ENCODE measurements around the gene MTMR11. TPM values are rescaled to one million over a fixed set of nuclear protein-coding genes. Genes with fewer than 3 reads are reported as not detected.

Gene MTMR11
- total RNA-seq (0.47 TPM), polyA plus RNA-seq (under 1 TPM; 0.13 to 0.98 (median 0.48) TPM)

- Mint-ChIP-seq H3K4me1 (peaks cover 9 to 20% (median 15%) of the 10 kb centered on the region in 4 donors), H3K36me3 (no peaks in the 10 kb centered on the region), H3K27me3 (peaks cover 9% of the 10 kb centered on the region), H3K27ac (peak within 1 kb of the TSS in 2 of 3 donors; percentile 54 to 94), H3K4me3 (no peak within 1 kb of the TSS), H3K9me3 (no peaks in the 10 kb centered on the region)
- Histone ChIP-seq H3K4me3 (ENCODE audit: low read depth, low read length) (no peak within 1 kb of the TSS), H3K36me3 (ENCODE audit: control insufficient read depth, insufficient read depth, low read length) (no peaks in the 10 kb centered on the region), H3K4me1 (ENCODE audit: control insufficient read depth, insufficient read depth, low read length, poor library complexity, severe bottlenecking) (peaks cover 4% of the 10 kb centered on the region), H3K27ac (ENCODE audit: insufficient read depth, low read length, poor library complexity, severe bottlenecking) (no peak within 1 kb of the TSS), H3K9me3 (ENCODE audit: control insufficient read depth in 2 of 2, low read length in 2 of 2) (no peaks in the 10 kb centered on the region), H3K27me3 (ENCODE audit: control insufficient read depth, insufficient read depth, low read length) (no peaks in the 10 kb centered on the region)
- DNase-seq (no peak), ATAC-seq (ENCODE audit: low read depth in 2 of 2) (no peak)
Observed at GRCh38 chr1:149936170-149936991, at the start of gene MTMR11. MTMR11 (minus strand) TSS chr1:149936879; CDS start chr1:149936647, 232 bp downstream.

GRCh38 chr1:149979972-149980540 is 43.4 kb upstream of the MTMR11 start:
- Histone ChIP-seq H3K27me3 (ENCODE audit: control insufficient read depth, insufficient read depth, low read length) (no peaks in the 10 kb centered on the region), H3K9me3 (ENCODE audit: control insufficient read depth in 2 of 2, low read length in 2 of 2) (no peaks in the 10 kb centered on the region)

GRCh38 chr1:149979245-149979971 is 42.7 kb upstream of the MTMR11 start:
- Histone ChIP-seq H3K4me3 (ENCODE audit: low read depth, low read length) (no peak overlapping the region), H3K9me3 (ENCODE audit: control insufficient read depth in 2 of 2, low read length in 2 of 2) (no peaks in the 10 kb centered on the region), H3K27me3 (ENCODE audit: control insufficient read depth, insufficient read depth, low read length) (no peaks in the 10 kb centered on the region), H3K36me3 (ENCODE audit: control insufficient read depth, insufficient read depth, low read length) (peaks cover 3% of the 10 kb centered on the region), H3K4me1 (ENCODE audit: control insufficient read depth, insufficient read depth, low read length, poor library complexity, severe bottlenecking) (no peaks in the 10 kb centered on the region), H3K27ac (ENCODE audit: insufficient read depth, low read length, poor library complexity, severe bottlenecking) (no peak overlapping the region)
- H3K4me1 Mint-ChIP-seq: peaks cover 24 to 31% (median 29%) of the 10 kb centered on the region in 4 donors
- DNase-seq (no peak), ATAC-seq (ENCODE audit: low read depth in 2 of 2) (no peak)
- peak overlapping the region in 2 of 3 donors; percentile 6 for H3K27ac Mint-ChIP-seq
- no peak overlapping the region for H3K4me3 Mint-ChIP-seq
- H3K36me3 Mint-ChIP-seq: peaks cover 16% of the 10 kb centered on the region
- no peaks in the 10 kb centered on the region for H3K9me3 Mint-ChIP-seq
- H3K27me3 Mint-ChIP-seq: no peaks in the 10 kb centered on the region

More at GRCh38 chr1:149979972-149980540, 43.4 kb upstream of the MTMR11 start:
- H3K4me3 ChIP-seq (ENCODE audit: low read depth, low read length): no peak overlapping the region
- Mint-ChIP-seq H3K36me3 (peaks cover 15% of the 10 kb centered on the region), H3K9me3 (no peaks in the 10 kb centered on the region), H3K4me1 (peaks cover 24 to 36% (median 31%) of the 10 kb centered on the region in 4 donors), H3K27ac (peak overlapping the region; percentile 6 to 74 (median 43)), H3K27me3 (no peaks in the 10 kb centered on the region), H3K4me3 (no peak overlapping the region)
- ATAC-seq (ENCODE audit: low read depth in 2 of 2) (no peak), DNase-seq (no peak)
- H3K36me3 ChIP-seq (ENCODE audit: control insufficient read depth, insufficient read depth, low read length): peaks cover 3% of the 10 kb centered on the region
- no peak overlapping the region for H3K27ac ChIP-seq (ENCODE audit: insufficient read depth, low read length, poor library complexity, severe bottlenecking)
- no peaks in the 10 kb centered on the region for H3K4me1 ChIP-seq (ENCODE audit: control insufficient read depth, insufficient read depth, low read length, poor library complexity, severe bottlenecking)

GRCh38 chr1:149978547-149979023 is 41.9 kb upstream of the MTMR11 start:
- DNase-seq (no peak), ATAC-seq (ENCODE audit: low read depth in 2 of 2) (no peak)
- Mint-ChIP-seq H3K4me1 (peaks cover 24 to 29% (median 26%) of the 10 kb centered on the region in 4 donors), H3K27me3 (no peaks in the 10 kb centered on the region), H3K27ac (peak overlapping the region in 2 of 3 donors; percentile 6 to 14), H3K36me3 (peaks cover 21% of the 10 kb centered on the region), H3K9me3 (no peaks in the 10 kb centered on the region), H3K4me3 (no peak overlapping the region)
- Histone ChIP-seq H3K4me1 (ENCODE audit: control insufficient read depth, insufficient read depth, low read length, poor library complexity, severe bottlenecking) (no peaks in the 10 kb centered on the region), H3K27me3 (ENCODE audit: control insufficient read depth, insufficient read depth, low read length) (no peaks in the 10 kb centered on the region), H3K9me3 (ENCODE audit: control insufficient read depth in 2 of 2, low read length in 2 of 2) (no peaks in the 10 kb centered on the region), H3K36me3 (ENCODE audit: control insufficient read depth, insufficient read depth, low read length) (peaks cover 3% of the 10 kb centered on the region), H3K4me3 (ENCODE audit: low read depth, low read length) (no peak overlapping the region), H3K27ac (ENCODE audit: insufficient read depth, low read length, poor library complexity, severe bottlenecking) (no peak overlapping the region)

GRCh38 chr1:149977345-149977744 is 40.7 kb upstream of the MTMR11 start:
- H3K27ac ChIP-seq (ENCODE audit: insufficient read depth, low read length, poor library complexity, severe bottlenecking): no peak overlapping the region
- Mint-ChIP-seq H3K36me3 (peaks cover 29% of the 10 kb centered on the region), H3K27me3 (no peaks in the 10 kb centered on the region), H3K4me3 (no peak overlapping the region), H3K27ac (peak overlapping the region in 1 of 3 donors; percentile 26), H3K4me1 (peaks cover 20 to 27% (median 24%) of the 10 kb centered on the region in 4 donors), H3K9me3 (no peaks in the 10 kb centered on the region)
- ATAC-seq (ENCODE audit: low read depth in 2 of 2) (no peak), DNase-seq (no peak)
- H3K4me1 ChIP-seq (ENCODE audit: control insufficient read depth, insufficient read depth, low read length, poor library complexity, severe bottlenecking): no peaks in the 10 kb centered on the region
- H3K27me3 ChIP-seq (ENCODE audit: control insufficient read depth, insufficient read depth, low read length): no peaks in the 10 kb centered on the region
- H3K4me3 ChIP-seq (ENCODE audit: low read depth, low read length): no peak overlapping the region
- peaks cover 8% of the 10 kb centered on the region for H3K36me3 ChIP-seq (ENCODE audit: control insufficient read depth, insufficient read depth, low read length)
- H3K9me3 ChIP-seq (ENCODE audit: control insufficient read depth in 2 of 2, low read length in 2 of 2): no peaks in the 10 kb centered on the region

- Mint-ChIP-seq H3K27ac (peak overlapping the region in 2 of 3 donors; percentile 12 to 34), H3K36me3 (peaks cover 40% of the 10 kb centered on the region)
- ATAC-seq (ENCODE audit: low read depth in 2 of 2): no peak
Observed at GRCh38 chr1:149972547-149972946, 35.9 kb upstream of the MTMR11 start.

GRCh38 chr1:149967646-149968045 is 31.0 kb upstream of the MTMR11 start:
- H3K36me3 ChIP-seq (ENCODE audit: control insufficient read depth, insufficient read depth, low read length): peaks cover 49% of the 10 kb centered on the region
- no peaks in the 10 kb centered on the region for H3K4me1 ChIP-seq (ENCODE audit: control insufficient read depth, insufficient read depth, low read length, poor library complexity, severe bottlenecking)
- no peak overlapping the region for H3K27ac ChIP-seq (ENCODE audit: insufficient read depth, low read length, poor library complexity, severe bottlenecking)
- Mint-ChIP-seq H3K27ac (peak overlapping the region in 1 of 3 donors; percentile 54), H3K9me3 (no peaks in the 10 kb centered on the region), H3K36me3 (peaks cover 48% of the 10 kb centered on the region), H3K4me1 (peaks cover 3 to 8% (median 5%) of the 10 kb centered on the region in 4 donors), H3K27me3 (no peaks in the 10 kb centered on the region), H3K4me3 (no peak overlapping the region)
- DNase-seq: no peak
- no peaks in the 10 kb centered on the region for H3K27me3 ChIP-seq (ENCODE audit: control insufficient read depth, insufficient read depth, low read length)
- H3K9me3 ChIP-seq (ENCODE audit: control insufficient read depth in 2 of 2, low read length in 2 of 2): no peaks in the 10 kb centered on the region
- H3K4me3 ChIP-seq (ENCODE audit: low read depth, low read length): no peak overlapping the region
- ATAC-seq (ENCODE audit: low read depth in 2 of 2): no peak

More at GRCh38 chr1:149972547-149972946, 35.9 kb upstream of the MTMR11 start:
- DNase-seq: no peak
- Mint-ChIP-seq H3K4me1 (peaks cover 0 to 9% (median 0%) of the 10 kb centered on the region in 4 donors), H3K4me3 (no peak overlapping the region), H3K9me3 (no peaks in the 10 kb centered on the region), H3K27me3 (no peaks in the 10 kb centered on the region)
- H3K9me3 ChIP-seq (ENCODE audit: control insufficient read depth in 2 of 2, low read length in 2 of 2): no peaks in the 10 kb centered on the region
- no peaks in the 10 kb centered on the region for H3K27me3 ChIP-seq (ENCODE audit: control insufficient read depth, insufficient read depth, low read length)
- H3K4me3 ChIP-seq (ENCODE audit: low read depth, low read length): no peak overlapping the region
- H3K4me1 ChIP-seq (ENCODE audit: control insufficient read depth, insufficient read depth, low read length, poor library complexity, severe bottlenecking): no peaks in the 10 kb centered on the region
- peaks cover 32% of the 10 kb centered on the region for H3K36me3 ChIP-seq (ENCODE audit: control insufficient read depth, insufficient read depth, low read length)
- H3K27ac ChIP-seq (ENCODE audit: insufficient read depth, low read length, poor library complexity, severe bottlenecking): no peak overlapping the region
